Sigmoid colon (tissue), 7 donors: ENCODE results near the gene MSANTD7. TPM values are rescaled to one million over a fixed set of nuclear protein-coding genes. Genes with fewer than 3 reads are reported as not detected.

Source experiments
- DNase-seq: peaks from one replicate; pipeline ENCODE4 v3.0.0-alpha.2; 2019
- H3K27ac ChIP-seq, 4 donors: fragments of 200-600 bp; sonication (generic); one replicate each; pipeline ENCODE4 v1.5.1; 2016 to 2019; ENCODE audit warnings: mild to moderate bottlenecking in 1 of 4
- H3K27me3 ChIP-seq, 3 donors: fragments of 200-600 bp; sonication (generic); one replicate each; pipeline ENCODE4 v1.5.1; 2019; ENCODE audit warnings: mild to moderate bottlenecking in 1 of 3
- H3K36me3 ChIP-seq, 4 donors: fragments of 200-600 bp; sonication (generic); one replicate each; pipeline ENCODE4 v1.5.1; 2016 to 2019
- H3K4me1 ChIP-seq, 4 donors: fragments of 200-600 bp; sonication (generic); one replicate each; pipeline ENCODE4 v1.5.1; 2017 to 2019
- H3K4me3 ChIP-seq, 4 donors: fragments of 200-600 bp; sonication (generic); one replicate each; pipeline ENCODE4 v1.5.1; 2017 to 2019; ENCODE audit warnings: mild to moderate bottlenecking in 2 of 4, moderate library complexity in 1 of 4
- H3K9me3 ChIP-seq, 4 donors: fragments of 200-600 bp in 3 of 4; sonication (generic) in 3 of 4; one replicate each; pipeline versions ENCODE4 v1.5.1 to v1.6.1; 2013 to 2019
- EP300 ChIP-seq, 4 donors: sonication (generic); formaldehyde crosslinking; IDR thresholded peaks; one replicate each; pipeline ENCODE4 v1.6.1; 2017; ENCODE audit warnings: antibody characterized with exemption in 4 of 4
- POLR2A ChIP-seq, 2 donors: fragments of 450-650 bp; IDR thresholded peaks; one replicate each; pipeline ENCODE4 v1.6.1; 2016; ENCODE audit warnings: antibody characterized with exemption in 2 of 2, mild to moderate bottlenecking in 2 of 2, moderate library complexity in 2 of 2
- POLR2AphosphoS5 ChIP-seq, 4 donors: sonication (generic); formaldehyde crosslinking; IDR thresholded peaks; one replicate each; pipeline ENCODE4 v1.6.1; 2017; ENCODE audit warnings: antibody characterized with exemption in 4 of 4
- WGBS, 2 donors: extraction: QIAGEN DNeasy Blood & Tissue Kit; methylation state at CpG; one replicate each; pipeline ENCODE4 v1.1.7; 2013; 5-methylcytosine and 5-hydroxymethylcytosine counted together
- intact Hi-C: fragments of 100-400 bp; cut with DNase I; formaldehyde crosslinking; loops from one replicate; pipeline ENCODE4 v1.15.1; 2023
- polyA plus RNA-seq, 3 donors: library from polyadenylated mRNA; stranded (reverse); fragments of 200-250 nt; gene quantifications; one replicate each; pipeline ENCODE4 v1.2.3, GENCODE V29; 2013
- total RNA-seq, 4 donors: library from RNA; depleted of rRNA; stranded (reverse); fragments of >200 nt; gene quantifications; one replicate each; pipeline ENCODE4 v1.1.0, GENCODE V29; 2016
- TF ChIP-seq, protein P1 (sequence below), 4 experiments: fragments of 450-650 bp in 3 of 4; fragments of 200-600 bp in 1 of 4; IDR thresholded peaks; one replicate each; pipeline ENCODE4 v1.5.1; 2016 to 2019; ENCODE audit warnings: antibody characterized with exemption in 4 of 4, mild to moderate bottlenecking in 3 of 4, moderate library complexity in 2 of 4
- donor health status: healthy with polysubstance abuse.
- donor health status: Bipolar disorder and iron deficiency.
- donor health status: healthy.

MSANTD7 gene
- total and polyA plus RNA-seq, 7 donors = 3.2 to 8.1 (median 5.1) TPM

DNA sequence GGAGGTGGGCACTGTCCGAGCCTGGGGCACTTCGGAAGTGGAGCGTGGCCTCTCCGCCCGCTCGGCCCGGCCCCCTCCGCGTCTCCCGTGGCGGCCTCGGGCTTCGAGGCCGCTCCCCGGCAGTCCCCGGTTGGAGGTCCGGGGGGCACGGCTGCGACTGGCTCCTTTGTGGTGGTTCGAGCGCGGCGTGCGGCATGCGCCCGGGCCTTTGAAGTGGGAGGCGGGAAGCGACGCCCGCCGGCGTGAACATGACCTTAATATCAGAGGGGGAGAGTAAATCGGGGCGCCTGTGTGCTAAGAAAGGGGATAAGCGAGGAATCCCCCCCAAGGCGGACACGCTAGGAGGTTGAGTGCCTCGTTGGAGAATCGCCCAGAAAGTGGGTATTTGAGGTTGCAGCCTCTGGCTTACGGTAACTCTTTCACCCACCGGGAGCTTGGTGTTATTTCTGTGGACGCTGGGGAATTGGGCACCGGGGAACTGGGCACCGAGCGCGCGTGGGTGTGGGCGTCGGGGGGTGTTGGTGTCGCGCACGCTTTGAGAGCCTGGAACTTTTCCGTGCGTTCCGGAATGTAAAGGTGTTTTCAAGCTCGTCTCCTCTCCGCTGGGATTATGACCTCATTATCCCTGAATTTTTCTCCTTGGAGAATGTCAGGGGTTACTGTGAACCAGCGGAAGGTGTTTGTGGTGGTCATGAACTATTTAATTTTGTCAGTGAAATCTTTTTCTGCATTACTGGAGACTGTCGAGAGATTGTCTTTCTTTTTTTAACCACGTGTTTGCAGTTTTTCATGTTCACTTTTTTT lies 41.2 kb downstream of the MSANTD7 start:
- Histone ChIP-seq H3K27ac (peak overlapping the region; percentile 94 to 95 (median 94)), H3K4me1 (peaks cover 0 to 32% (median 17%) of the 10 kb centered on the region in 4 donors), H3K27me3 (no peaks in the 10 kb centered on the region), H3K9me3 (no peaks in the 10 kb centered on the region), H3K4me3 (peak overlapping the region; percentile 58 to 99 (median 82)), H3K36me3 (no peaks in the 10 kb centered on the region)
- WGBS, 2 donors = 0 to 1% methylated on average over 60 of the region's 60 CpGs
- DNase-seq = no peak
- no peak for TF ChIP-seq POLR2A (IDR thresholded peaks at IDR 0.05)
- no peak for TF ChIP-seq POLR2AphosphoS5 (IDR thresholded peaks at IDR 0.05)
- TF ChIP-seq EP300 (IDR thresholded peaks at IDR 0.05) = no peak
- TF ChIP-seq, protein P1, sequence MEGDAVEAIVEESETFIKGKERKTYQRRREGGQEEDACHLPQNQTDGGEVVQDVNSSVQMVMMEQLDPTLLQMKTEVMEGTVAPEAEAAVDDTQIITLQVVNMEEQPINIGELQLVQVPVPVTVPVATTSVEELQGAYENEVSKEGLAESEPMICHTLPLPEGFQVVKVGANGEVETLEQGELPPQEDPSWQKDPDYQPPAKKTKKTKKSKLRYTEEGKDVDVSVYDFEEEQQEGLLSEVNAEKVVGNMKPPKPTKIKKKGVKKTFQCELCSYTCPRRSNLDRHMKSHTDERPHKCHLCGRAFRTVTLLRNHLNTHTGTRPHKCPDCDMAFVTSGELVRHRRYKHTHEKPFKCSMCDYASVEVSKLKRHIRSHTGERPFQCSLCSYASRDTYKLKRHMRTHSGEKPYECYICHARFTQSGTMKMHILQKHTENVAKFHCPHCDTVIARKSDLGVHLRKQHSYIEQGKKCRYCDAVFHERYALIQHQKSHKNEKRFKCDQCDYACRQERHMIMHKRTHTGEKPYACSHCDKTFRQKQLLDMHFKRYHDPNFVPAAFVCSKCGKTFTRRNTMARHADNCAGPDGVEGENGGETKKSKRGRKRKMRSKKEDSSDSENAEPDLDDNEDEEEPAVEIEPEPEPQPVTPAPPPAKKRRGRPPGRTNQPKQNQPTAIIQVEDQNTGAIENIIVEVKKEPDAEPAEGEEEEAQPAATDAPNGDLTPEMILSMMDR (IDR thresholded peaks at IDR 0.05) = no peak
- intact Hi-C loops = loop anchor here (2.0 to 5.0 kb wide), 5 partner anchors 41 to 1532 kb away; partner anchors contain the start of genes CDNF, HSPA14, MSANTD7 and NMT2

DNA sequence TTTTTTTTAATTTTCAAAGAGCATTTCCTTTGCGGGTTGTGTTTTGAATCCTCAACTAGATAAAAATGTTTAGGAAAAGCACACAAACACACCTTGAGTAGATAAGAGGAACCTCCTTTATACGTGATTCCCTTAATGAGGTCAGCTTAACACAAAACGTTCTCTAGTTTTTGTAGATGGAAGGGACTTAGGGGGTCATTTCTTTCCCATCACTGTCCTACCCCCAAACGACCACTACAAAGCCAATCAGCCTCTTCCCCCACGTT lies 41.8 kb downstream of the MSANTD7 start:
- intact Hi-C loops = loop anchor here (2.0 to 5.0 kb wide), 5 partner anchors 41 to 1533 kb away; partner anchors contain the start of genes CDNF, HSPA14, MSANTD7 and NMT2
- Histone ChIP-seq H3K4me3 (peak overlapping the region in 3 of 4 donors; percentile 68 to 99 (median 97)), H3K27me3 (no peaks in the 10 kb centered on the region), H3K27ac (no peak overlapping the region), H3K4me1 (peaks cover 0 to 32% (median 17%) of the 10 kb centered on the region in 4 donors), H3K9me3 (no peaks in the 10 kb centered on the region), H3K36me3 (no peaks in the 10 kb centered on the region)
- DNase-seq = no peak
- no peak for TF ChIP-seq POLR2AphosphoS5 (IDR thresholded peaks at IDR 0.05)
- 0 to 3% methylated on average over 5 of the region's 5 CpGs for WGBS, 2 donors

DNA sequence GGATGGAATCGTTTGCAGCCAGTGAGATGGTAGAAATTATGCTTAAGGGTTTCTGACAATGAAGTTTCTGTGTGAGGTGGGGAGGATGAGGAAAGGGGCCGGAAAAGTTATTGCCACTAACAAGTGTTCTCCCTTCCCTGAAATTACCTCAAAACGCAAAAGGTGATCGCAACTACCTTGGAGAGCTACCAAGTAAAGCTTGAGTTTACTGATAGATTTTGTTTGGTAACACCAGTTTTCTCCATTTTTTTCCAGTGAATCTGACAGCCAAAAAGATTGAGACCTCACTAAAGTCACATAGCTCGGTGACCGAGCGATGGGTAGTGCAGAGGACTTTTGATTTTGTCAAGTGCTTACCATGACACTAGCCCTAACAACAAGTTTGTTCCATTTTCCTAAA lies 42.1 kb downstream of the MSANTD7 start:
- Histone ChIP-seq H3K4me3 (no peak overlapping the region), H3K9me3 (no peaks in the 10 kb centered on the region), H3K27me3 (no peaks in the 10 kb centered on the region), H3K4me1 (peaks cover 0 to 32% (median 17%) of the 10 kb centered on the region in 4 donors), H3K36me3 (no peaks in the 10 kb centered on the region), H3K27ac (no peak overlapping the region)
- no peak for DNase-seq
- whole genome bisulfite sequencing, 2 donors = 61 to 70% methylated on average over 7 of the region's 7 CpGs
- intact Hi-C loops = no loop called here
- TF ChIP-seq POLR2AphosphoS5 (IDR thresholded peaks at IDR 0.05) = no peak
- TF ChIP-seq POLR2A (IDR thresholded peaks at IDR 0.05) = no peak
- TF ChIP-seq, protein P1 (IDR thresholded peaks at IDR 0.05) = no peak
- TF ChIP-seq EP300 (IDR thresholded peaks at IDR 0.05) = no peak

DNA sequence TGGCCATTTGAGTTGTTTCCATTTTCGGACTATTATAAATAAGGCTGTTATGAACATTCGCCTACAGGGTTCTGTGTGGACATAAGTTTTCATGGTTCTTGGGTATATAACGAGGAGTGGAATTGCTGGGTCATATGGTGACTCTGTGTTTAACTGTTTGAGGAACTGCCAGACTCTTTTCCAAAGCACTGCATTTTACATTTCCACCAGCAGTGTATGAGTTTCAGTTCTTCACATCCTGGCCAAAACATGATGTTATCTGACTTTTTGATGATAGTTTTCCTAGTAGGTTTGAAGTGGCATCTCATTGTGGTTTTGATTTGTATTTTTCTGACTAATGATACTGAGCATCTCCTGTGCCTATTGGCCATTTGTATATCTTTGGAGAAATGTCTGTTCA lies 46.0 kb downstream of the MSANTD7 start:
- 87 to 93% methylated on average over 3 of the region's 3 CpGs for WGBS, 2 donors
- Histone ChIP-seq H3K9me3 (no peaks in the 10 kb centered on the region), H3K27ac (no peak overlapping the region), H3K36me3 (no peaks in the 10 kb centered on the region), H3K4me1 (peaks cover 0 to 12% (median 11%) of the 10 kb centered on the region in 4 donors), H3K4me3 (no peak overlapping the region), H3K27me3 (no peaks in the 10 kb centered on the region)
- no peak for DNase-seq
- TF ChIP-seq POLR2AphosphoS5 (IDR thresholded peaks at IDR 0.05) = no peak
- TF ChIP-seq EP300 (IDR thresholded peaks at IDR 0.05) = no peak
- TF ChIP-seq POLR2A (IDR thresholded peaks at IDR 0.05) = no peak
- TF ChIP-seq, protein P1 (IDR thresholded peaks at IDR 0.05) = no peak
- intact Hi-C loops = no loop called here

Other genes with a start within 250 kb of the MSANTD7 start
- gene FAM107B, start 63.4 kb upstream of the MSANTD7 start, total RNA-seq = 10 to 100 TPM; 12.8 to 15.0 (median 14.2) TPM
- 100 to 1,000 TPM in 2 of 3 donors, 10 to 100 TPM in 1; 61.9 to 111 (median 103) TPM for gene FAM107B, start 63.4 kb upstream of the MSANTD7 start, polyA plus RNA-seq
- gene CDNF, start 269 bp upstream of the MSANTD7 start, total RNA-seq = 1 to 10 TPM in 3 of 4 donors, not detected in 1; 1.5 to 2.9 (median 2.2) TPM
- under 1 TPM in 1 of 3 donors, not detected in 2; 0.95 TPM for gene CDNF, start 269 bp upstream of the MSANTD7 start, polyA plus RNA-seq
- 10 to 100 TPM in 2 of 4 donors, 1 to 10 TPM in 2; 10.0 to 13.4 (median 11.6) TPM for gene HSPA14, start within 50 bp of the MSANTD7 start, total RNA-seq
- 10 to 100 TPM; 16.1 to 19.8 (median 19.7) TPM for gene HSPA14, start within 50 bp of the MSANTD7 start, polyA plus RNA-seq
- gene SUV39H2, start 40.6 kb downstream of the MSANTD7 start, total RNA-seq = 1 to 10 TPM; 3.9 to 6.4 (median 5.3) TPM
- gene SUV39H2, start 40.6 kb downstream of the MSANTD7 start, polyA plus RNA-seq = 1 to 10 TPM; 4.2 to 6.0 (median 4.6) TPM
- gene DCLRE1C, start 115.8 kb downstream of the MSANTD7 start, total RNA-seq = 10 to 100 TPM in 2 of 4 donors, 1 to 10 TPM in 2; 9.7 to 17.5 (median 10.0) TPM
- gene DCLRE1C, start 115.8 kb downstream of the MSANTD7 start, polyA plus RNA-seq = 1 to 10 TPM; 5.4 to 9.9 (median 5.5) TPM
- gene MEIG1, start 121.1 kb downstream of the MSANTD7 start, total RNA-seq = 1 to 10 TPM in 1 of 4 donors, not detected in 3; 1.3 TPM
- gene MEIG1, start 121.1 kb downstream of the MSANTD7 start, polyA plus RNA-seq = not detected
- under 1 TPM in 2 of 4 donors, not detected in 2; 0.49 to 0.71 TPM for gene OLAH, start 205.6 kb downstream of the MSANTD7 start, total RNA-seq
- under 1 TPM in 1 of 3 donors, not detected in 2; 0.63 TPM for gene OLAH, start 205.6 kb downstream of the MSANTD7 start, polyA plus RNA-seq